BJ (cell line): ENCODE measurements around the gene CACNA1C. TPM values are rescaled to one million over a fixed set of nuclear protein-coding genes. Genes with fewer than 3 reads are reported as not detected.

Experiments
- CTCF ChIA-PET: fragments of 350-600 bp; formaldehyde crosslinking; extraction: SDS; loops from one replicate; lab custom pipeline; 2021; ENCODE audit warnings: antibody characterized with exemption, inconsistent platforms; lab: Yijun Ruan, JAX
- POLR2A ChIA-PET: fragments of 300-600 bp; sonication (Branson Sonifier 250); formaldehyde crosslinking; extraction: SDS; loops from one replicate; lab custom pipeline; 2021; ENCODE audit warnings: antibody characterized with exemption; lab: Charles Lee
- DNase-seq: peaks from one replicate; pipeline ENCODE4 v3.0.0-alpha.2; 2011; ENCODE audit warnings: low read depth
- H3K27me3 ChIP-seq: 2 replicates; pipeline ENCODE4 v1.6.0; 2011; ENCODE audit warnings: low read length; ENCODE audit not compliant: control insufficient read depth, insufficient read depth
- H3K36me3 ChIP-seq: 2 replicates; pipeline ENCODE4 v1.5.1; 2011; ENCODE audit warnings: low read length; ENCODE audit not compliant: control insufficient read depth, insufficient read depth
- H3K4me3 ChIP-seq: 2 replicates; pipeline ENCODE4 v1.5.1; 2011; ENCODE audit warnings: low read depth, mild to moderate bottlenecking, control low read depth, low read length
- CTCF ChIP-seq: IDR thresholded peaks from 2 replicates; pipeline ENCODE4 v1.5.1; 2011; ENCODE audit warnings: low read depth, mild to moderate bottlenecking, control low read depth, inconsistent platforms, low read length, moderate library complexity; ENCODE audit not compliant: insufficient read depth
- polyA plus RNA-seq: library from polyadenylated mRNA; depleted of rRNA; stranded (reverse); fragments of >200 nt; gene quantifications from 2 replicates; pipeline ENCODE4 v1.2.3, GENCODE V29; 2011

The CACNA1C gene
- polyA plus RNA-seq, 1 experiment = 14.7 TPM

- H3K4me3 ChIP-seq = no peak overlapping the region
- H3K36me3 ChIP-seq = peaks cover 2% of the 10 kb centered on the region
- ChIA-PET CTCF (no interaction called here), POLR2A (no interaction called here)
- no peaks in the 10 kb centered on the region for H3K27me3 ChIP-seq
- DNase-seq = no peak
- no peak for TF ChIP-seq CTCF
Measured at GRCh38 chr12:2401040-2401439, 348.3 kb downstream of the CACNA1C start.

DNA sequence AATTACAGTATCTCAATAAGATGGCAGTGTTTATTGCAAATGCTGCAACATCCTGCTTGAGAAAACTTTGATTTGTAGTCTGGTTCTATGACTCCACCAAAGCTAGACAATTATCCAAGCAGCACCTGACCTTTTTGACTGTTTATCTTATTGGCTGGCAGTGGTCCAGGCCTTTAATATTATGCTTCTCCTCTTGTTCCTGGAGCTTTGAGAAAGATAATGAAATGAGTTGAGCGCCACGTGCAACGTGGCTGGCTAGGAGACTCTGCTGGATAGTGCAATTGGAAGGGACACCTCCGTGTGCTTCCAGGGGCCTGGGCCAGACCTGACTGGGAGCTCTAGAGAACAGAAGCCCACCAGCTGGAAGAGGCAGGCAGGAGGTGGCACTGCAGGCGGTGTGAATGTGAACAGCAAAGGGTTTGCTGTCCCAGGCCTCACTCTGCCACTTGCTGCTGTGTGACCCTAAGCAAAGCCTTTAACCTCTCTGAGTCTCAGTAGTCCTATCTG lies 349.3 kb downstream of the CACNA1C start:
- peaks cover 2% of the 10 kb centered on the region for H3K36me3 ChIP-seq
- CTCF ChIA-PET = interaction anchor here (0.6 kb wide), 1 partner anchor 37 kb away, joined by 3 read pairs; no protein-coding TSS in a partner anchor
- DNase-seq = no peak
- H3K27me3 ChIP-seq = no peaks in the 10 kb centered on the region
- no peak for TF ChIP-seq CTCF
- H3K4me3 ChIP-seq = no peak overlapping the region
- POLR2A ChIA-PET = no interaction called here

- peaks cover 2% of the 10 kb centered on the region for H3K36me3 ChIP-seq
- CTCF ChIA-PET = interaction anchor here (0.6 to 1.5 kb wide), 2 partner anchors 9 to 174 kb away, joined by 3 to 4 read pairs; no protein-coding TSS in a partner anchor
- no peaks in the 10 kb centered on the region for H3K27me3 ChIP-seq
- no peak for DNase-seq
- no peak overlapping the region for H3K4me3 ChIP-seq
- no peak for TF ChIP-seq CTCF
- POLR2A ChIA-PET = no interaction called here
Measured at GRCh38 chr12:2403221-2403976, 350.6 kb downstream of the CACNA1C start.

- TF ChIP-seq CTCF = no peak
- Histone ChIP-seq H3K4me3 (no peak overlapping the region), H3K27me3 (no peaks in the 10 kb centered on the region), H3K36me3 (peaks cover 2% of the 10 kb centered on the region)
- no peak for DNase-seq
- ChIA-PET CTCF (no interaction called here), POLR2A (no interaction called here)
Measured at GRCh38 chr12:2405039-2405438, 352.3 kb downstream of the CACNA1C start.

GRCh38 chr12:2406903-2407302 lies 354.1 kb downstream of the CACNA1C start:
- ChIA-PET POLR2A (no interaction called here), CTCF (no interaction called here)
- H3K27me3 ChIP-seq = no peaks in the 10 kb centered on the region
- DNase-seq = no peak
- H3K36me3 ChIP-seq = peaks cover 2% of the 10 kb centered on the region
- TF ChIP-seq CTCF = no peak
- no peak overlapping the region for H3K4me3 ChIP-seq
